Islet precursor cell (in vitro differentiated cells): ENCODE results near the gene NUP37.
A peak's percentile ranks its signal among the peaks of the same experiment; 100 is the strongest.
"Not testable (repeated sequence)": the region's sequence is repeated elsewhere in the genome, so short reads cannot be mapped to it uniquely, and the experiment has no call there.

Source experiments
- DNase-seq: peaks from one replicate; pipeline ENCODE4 v3.0.0-alpha.2; 2018

Gene NUP37

DNA sequence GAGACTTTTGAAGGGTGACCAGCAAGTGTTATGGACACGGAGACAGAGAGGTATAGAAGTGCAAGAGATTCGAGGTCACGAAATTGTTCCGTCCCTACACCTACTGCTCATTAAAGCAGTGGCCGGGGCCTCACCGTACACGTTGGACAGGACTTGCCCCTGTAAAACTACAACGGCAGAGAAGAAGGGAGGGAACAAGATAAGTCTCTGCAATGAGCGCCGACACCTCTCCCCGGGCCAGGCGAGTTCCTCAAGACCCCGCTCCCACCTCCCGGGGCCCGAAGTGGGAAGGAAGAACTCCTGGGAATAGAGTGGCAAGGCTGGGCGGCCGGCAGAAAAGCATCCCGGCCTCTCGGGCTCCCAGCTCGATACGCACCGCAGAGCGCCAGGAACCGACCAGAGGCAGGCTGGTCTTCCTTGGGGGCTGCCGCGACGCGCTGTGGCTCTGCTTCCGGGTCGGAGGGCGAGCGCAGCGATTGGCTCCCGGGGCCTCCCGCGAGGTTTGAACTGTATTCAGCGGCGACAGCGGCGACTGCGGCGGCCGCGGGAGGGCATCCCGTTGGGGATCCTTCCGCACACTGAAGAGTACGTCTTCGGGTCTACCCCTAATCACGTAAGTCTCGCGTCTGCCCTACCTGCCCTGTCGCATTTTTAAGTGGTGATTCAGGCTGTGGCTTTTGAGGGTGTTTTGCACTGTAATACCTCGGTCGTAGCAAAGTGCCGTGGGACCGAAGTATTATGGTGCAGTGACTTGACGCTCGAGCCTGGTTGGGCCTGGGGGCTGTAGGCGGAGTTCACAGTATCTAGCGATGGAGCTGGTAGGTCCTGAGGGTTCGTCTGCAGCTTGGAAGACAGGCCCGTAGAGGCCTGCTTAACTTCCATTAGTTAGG is at the start of gene NUP37, which contains the start of gene PARPBP:
Gene NUP37 (minus strand): TSS at position 441 of the 890 bp plus-strand sequence. CDS start 1,596 bp downstream, outside the sequence.
Gene PARPBP (plus strand): TSS at position 510 of the 890 bp plus-strand sequence. CDS start 3,706 bp downstream, outside the sequence.
- peak; percentile 99 for DNase-seq

DNA sequence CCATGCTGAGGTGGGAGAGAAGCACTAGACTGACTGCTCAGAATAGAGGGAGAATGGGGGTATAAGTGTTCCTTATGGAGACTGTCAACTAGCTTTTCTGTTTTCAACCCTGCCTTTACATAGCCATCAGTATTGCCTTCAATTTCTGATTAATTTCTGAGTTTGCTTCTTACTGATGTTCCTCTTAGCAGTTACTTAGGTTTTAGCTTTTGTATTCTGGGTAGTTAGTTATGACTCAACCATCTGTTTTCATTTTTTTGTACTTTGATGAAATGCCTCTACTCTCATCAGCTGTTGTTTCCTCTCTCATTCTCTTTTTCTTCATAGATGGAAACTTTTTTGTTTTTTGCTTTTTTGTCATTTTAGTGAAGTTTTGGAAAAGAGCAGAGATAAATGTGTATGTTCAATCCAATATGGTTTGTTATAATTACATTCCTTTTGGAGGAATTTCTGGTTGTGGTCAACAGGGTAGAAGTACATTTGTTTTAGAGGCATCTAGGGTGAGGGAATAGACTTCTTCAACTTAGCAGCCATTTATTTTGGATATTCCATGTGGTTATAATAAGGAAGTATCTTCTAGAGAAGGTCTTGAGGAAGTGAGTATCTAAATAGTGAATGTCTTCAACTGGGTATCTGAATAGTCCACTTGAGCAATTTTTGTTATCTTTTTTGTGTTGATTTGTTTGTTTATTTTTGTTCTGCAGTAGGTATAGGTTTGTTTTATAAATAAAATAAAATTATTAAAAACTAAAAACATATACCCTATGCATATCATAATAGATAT is 48.1 kb upstream of the NUP37 start:
- no peak for DNase-seq

DNA sequence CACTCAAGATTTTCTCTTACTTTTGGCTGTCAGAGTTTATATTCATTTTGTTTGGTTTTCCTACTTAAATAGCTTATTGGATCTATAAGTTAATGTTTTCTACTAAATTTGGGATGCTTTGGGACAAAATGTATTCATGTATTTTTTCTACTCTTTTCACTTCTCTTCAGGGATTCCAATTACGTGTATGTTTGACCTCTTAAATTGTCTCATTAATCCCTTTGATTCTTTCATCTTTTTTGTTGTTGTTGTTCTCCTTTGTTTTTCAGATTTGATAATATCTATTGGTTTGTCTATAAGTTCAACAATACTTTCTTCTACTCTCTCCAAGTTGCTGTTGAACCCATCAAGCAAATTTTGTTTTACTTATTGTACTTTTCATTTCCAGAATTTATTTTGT is 43.5 kb upstream of the NUP37 start:
- no peak for DNase-seq

GRCh38 chr12:102155206-102155605 is 35.3 kb upstream of the NUP37 start:
- DNase-seq, result not testable (repeated sequence)

DNA sequence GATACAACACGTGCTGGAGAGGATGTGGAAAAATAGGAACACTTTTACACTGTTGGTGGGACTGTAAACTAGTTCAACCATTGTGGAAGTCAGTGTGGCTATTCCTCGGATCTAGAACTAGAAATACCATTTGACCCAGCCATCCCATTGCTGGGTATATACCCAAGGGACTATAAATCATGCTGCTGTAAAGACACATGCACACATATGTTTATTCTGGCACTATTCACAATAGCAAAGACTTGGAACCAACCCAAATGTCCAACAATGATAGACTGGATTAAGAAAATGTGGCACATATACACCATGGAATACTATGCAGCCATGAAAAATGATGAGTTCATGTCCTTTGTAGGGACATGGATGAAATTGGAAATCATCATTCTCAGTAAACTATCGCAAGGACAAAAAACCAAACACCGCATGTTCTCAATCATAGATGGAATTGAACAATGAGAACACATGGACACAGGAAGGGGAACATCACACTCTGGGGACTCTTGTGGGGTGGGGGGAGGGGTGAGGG is 27.2 kb upstream of the NUP37 start:
- DNase-seq, result not testable (repeated sequence)

DNA sequence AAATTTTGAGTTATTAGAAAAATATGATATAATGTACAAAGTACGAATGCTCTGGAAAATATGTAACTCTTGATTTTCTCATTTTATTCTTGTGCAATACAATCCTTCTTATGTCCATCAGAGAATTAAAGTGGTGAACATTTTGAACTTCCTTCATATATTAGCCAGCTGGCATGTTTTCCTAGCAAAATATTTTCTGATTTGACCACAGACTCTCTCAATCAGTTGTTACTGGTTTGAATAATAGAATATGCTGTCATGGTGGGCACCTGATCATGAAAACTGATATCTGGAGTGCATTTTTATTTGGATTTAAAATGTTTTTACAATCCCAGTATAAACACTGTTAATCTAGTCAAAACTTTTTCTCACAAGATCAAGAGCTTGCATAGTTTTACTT is 24.3 kb upstream of the NUP37 start:
- no peak for DNase-seq

DNA sequence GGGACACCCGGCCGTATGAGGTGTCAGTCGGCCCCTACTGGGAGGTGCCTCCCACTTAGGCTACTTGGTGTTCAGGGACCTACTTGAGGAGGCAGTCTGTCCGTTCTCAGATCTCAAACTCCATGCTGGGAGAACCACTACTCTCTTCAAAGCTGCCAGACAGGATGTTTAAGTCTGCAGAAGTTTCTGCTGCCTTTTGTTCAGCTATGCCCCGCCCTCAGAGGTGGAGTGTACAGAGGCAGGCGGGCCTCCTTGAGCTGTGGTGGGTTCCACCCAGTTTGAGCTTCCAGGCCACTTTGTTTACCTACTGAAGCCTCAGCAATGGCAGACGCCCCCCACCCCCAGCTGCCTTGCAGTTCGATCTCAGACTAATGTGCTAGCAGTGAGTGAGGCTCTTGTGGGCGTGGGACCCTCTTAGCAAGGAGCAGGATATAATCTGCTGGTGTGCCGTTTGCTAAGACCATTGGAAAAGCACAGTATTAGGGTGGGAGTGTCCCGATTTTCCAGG is 23.0 kb upstream of the NUP37 start:
- not testable (repeated sequence) for DNase-seq

GRCh38 chr12:102137619-102138018 is 17.7 kb upstream of the NUP37 start:
- not testable (repeated sequence) for DNase-seq

DNA sequence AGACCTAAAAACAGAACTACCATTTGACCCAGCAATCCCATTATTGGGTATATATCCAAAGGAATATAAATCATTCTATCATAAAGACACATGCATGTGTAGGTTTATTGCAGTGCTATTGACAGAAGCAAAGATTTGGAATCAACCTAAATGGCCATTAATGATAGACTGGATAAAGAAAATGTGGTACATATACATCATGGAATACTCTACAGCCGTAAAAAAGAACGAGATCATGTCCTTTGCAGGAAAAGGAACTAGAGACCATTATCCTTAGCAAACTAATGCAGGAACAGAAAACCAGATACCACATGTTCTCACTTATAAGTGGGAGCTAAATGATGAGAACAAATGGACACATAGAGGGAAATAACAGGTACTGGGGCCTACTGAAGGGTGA is 11.5 kb upstream of the NUP37 start:
- DNase-seq, result not testable (repeated sequence)

DNA sequence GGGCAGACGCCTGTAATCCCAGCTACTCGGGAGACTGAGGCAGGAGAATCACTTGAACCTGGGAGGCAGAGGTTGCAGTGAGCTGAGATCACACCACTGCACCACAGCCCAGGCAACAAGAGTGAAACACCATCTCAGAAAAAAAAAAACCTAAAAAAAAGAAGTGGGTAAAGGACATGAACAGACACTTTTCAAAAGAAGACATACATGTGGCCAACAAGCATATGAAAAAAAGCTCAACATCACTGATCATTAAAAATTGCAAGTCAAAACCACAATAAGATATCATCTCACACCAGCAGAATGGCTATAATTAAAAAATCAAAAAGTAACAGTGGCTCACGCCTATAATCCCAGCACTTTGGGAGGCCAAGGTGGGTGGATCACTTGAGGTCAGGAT is 10.8 kb upstream of the NUP37 start:
- DNase-seq, result not testable (repeated sequence)

DNA sequence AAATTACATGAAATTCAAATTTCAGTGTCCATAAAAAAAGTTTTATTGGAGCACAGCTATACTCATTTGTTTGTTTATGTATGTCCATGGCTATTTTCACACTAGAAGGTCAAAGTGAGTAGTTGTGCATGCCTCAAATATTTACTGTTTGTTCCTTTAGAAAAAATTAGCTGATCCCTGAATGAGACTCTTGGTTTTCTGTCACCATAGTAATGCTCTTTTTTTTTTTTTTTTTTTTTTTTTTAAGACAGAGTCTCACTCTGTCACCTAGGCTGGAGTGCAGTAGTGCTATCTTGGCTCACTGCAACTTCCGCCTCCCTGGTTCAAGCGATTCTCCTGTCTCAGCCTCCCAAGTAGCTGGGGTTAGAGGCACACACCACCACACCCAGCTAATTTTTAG is 1.4 kb upstream of the NUP37 start:
- not testable (repeated sequence) for DNase-seq

DNA sequence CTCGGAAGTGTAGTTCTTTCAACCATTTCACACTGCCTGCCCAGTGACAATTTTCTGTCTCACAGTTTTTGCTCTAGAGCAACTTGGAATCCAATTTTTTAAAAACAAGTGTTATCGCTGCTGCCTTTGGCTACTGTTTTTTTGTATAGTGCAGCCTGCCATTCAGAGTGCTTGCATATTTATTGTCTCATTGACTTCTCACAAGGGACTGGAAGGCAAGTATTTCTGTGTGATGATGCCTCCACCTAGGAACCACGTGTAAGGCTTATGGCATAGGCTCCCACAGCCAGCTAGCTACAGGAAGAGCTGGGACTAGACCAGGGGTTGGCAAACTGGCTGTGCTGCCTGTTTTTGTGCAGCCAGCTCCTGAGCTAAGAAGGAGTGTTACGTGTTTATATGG is 972 bp upstream of the NUP37 start:
- DNase-seq, result peak; percentile 75

- DNase-seq, result no peak
Observed at GRCh38 chr12:102120564-102120873, 605 bp upstream of the NUP37 start.

- DNase-seq, result no peak
Observed at GRCh38 chr12:102118874-102119273, 1.0 kb downstream of the NUP37 start.

- no peak for DNase-seq
Observed at GRCh38 chr12:102116392-102116791, 3.5 kb downstream of the NUP37 start.

GRCh38 chr12:102114212-102114611 is 5.7 kb downstream of the NUP37 start:
- no peak for DNase-seq

DNA sequence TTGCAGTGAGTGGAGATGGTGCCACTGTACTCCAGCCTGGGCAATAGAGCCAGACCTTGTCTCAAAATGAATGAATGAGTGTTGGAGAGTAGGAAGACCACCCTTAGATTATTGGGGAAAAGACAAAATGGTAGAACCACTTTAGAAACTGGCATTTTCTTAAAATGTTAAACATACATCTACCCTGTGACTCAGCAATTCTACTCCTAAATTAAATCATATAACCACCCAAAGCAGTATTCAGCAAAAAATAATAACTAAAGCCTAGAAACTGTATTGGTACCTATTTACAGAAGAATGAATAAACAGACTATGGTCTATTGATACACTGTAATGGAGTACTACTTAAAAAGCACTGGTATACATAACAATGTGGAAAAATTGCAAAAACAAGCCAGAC is 9.1 kb downstream of the NUP37 start:
- no peak for DNase-seq

DNA sequence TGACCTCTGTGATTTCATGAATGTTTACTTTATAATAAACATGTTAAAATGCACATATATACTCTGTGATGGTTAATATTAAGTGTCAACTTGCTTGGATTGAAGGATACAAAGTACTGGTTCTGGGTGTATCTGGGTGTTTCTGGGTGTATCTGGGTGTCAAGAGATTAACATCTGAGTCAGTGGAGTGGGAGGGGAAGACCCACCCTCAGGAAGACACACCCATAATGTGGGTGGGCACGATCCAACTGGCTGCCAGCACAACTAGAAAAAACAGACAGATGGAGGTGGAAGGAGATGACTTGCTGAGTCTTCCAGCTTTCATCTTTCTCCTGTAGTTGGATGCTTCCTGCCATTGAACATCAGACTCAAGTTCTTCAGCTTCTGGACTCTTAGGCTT is 11.9 kb downstream of the NUP37 start:
- no peak for DNase-seq

DNA sequence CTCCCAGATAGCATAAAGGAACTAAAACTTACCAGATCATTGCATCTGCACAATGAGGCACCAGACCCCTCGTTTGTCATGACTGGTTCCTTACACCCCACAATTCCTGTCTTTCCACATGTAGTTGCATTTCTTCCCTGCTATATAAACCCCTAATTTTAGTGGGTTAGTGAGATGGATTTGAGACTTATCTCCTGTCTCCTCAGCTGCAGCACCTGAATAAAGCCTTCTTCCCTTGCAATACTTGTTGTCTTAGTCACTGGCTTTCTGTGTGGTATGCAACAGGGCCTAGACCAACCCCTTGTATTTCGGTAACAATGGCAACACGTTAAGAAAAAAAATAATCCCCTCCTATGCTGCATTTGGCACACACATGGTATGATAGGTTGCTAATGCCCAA is 13.0 kb downstream of the NUP37 start:
- no peak for DNase-seq

DNA sequence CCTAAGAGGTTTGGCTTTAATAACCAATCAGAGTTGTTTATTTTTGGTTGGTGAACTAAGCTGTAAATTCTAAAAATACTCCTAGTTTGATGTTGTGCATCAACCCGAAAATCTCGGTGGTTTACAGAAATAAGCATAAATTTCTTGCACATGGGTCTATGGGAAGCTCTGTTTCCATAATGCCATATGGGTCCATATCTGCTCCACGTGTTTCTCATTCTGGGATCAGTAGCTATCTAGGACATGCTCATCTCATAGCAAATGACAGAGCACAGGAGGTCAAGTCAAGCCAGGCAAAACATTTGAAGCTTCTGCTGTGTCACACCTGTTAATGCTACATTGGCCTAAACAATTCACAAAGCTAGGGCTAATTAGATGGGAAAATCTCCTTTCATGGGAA is 23.1 kb downstream of the NUP37 start:
- no peak for DNase-seq

DNA sequence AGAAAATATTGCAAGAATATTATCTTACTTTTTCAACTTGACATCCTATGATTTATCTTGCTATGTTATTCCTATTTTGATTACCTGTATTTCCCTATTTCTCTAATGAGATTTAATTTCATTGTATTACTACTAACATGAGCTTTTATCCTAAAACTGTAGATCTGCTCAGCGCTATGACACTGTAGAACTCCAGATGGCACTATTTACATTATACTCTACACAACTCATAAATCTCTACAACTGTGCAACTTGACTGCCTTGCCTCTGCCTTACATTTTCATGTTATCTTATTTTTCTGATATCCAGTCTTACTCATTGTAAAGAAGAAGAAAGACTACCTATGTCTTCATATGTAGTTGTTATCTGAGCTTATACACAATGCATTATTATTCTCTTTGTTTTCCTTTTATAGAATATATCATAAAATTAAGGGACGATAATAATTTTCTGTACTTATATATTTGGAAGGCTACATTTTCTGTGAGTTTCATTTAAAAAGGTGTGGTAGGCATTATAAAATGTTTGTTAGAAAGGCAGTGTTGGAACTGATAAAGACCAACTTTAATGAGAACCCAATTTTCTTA is 24.1 kb downstream of the NUP37 start:
- DNase-seq, result no peak

- no peak for DNase-seq
Observed at GRCh38 chr12:102093319-102093718, 26.6 kb downstream of the NUP37 start.

GRCh38 chr12:102089228-102089835 is 30.6 kb downstream of the NUP37 start:
- DNase-seq, result not testable (repeated sequence)
